Cardiac muscle cell (in vitro differentiated cells and primary cell): ENCODE measurements around the gene SENP8. TPM values are rescaled to one million over a fixed set of nuclear protein-coding genes. Genes with fewer than 3 reads are reported as not detected.

ENCODE experiments used
- DNase-seq, 2 donors: peaks; one replicate each; pipeline versions ENCODE4 v3.0.0 to v3.0.0-alpha.2; 2010 to 2017; ENCODE audit warnings: low read depth in 1 of 2, low spot score in 1 of 2
- H3K27ac ChIP-seq: fragments of 200-600 bp; sonication (generic); 2 replicates; pipeline ENCODE4 v1.5.1; 2016
- H3K27me3 ChIP-seq: fragments of 200-600 bp; sonication (generic); 2 replicates; pipeline ENCODE4 v1.6.0; 2016; ENCODE audit warnings: control low read depth
- H3K36me3 ChIP-seq: fragments of 200-600 bp; sonication (generic); 2 replicates; pipeline ENCODE4 v1.5.1; 2016; ENCODE audit warnings: control low read depth
- H3K4me1 ChIP-seq: fragments of 200-600 bp; sonication (generic); 2 replicates; pipeline ENCODE4 v1.8.1; 2017; ENCODE audit warnings: low read depth, mild to moderate bottlenecking, mixed run types
- H3K4me3 ChIP-seq: fragments of 200-600 bp; sonication (generic); 2 replicates; pipeline ENCODE4 v1.5.1; 2016; ENCODE audit warnings: mild to moderate bottlenecking
- H3K9me3 ChIP-seq: fragments of 200-600 bp; sonication (generic); 2 replicates; pipeline ENCODE4 v1.5.1; 2017; ENCODE audit warnings: low read depth, mild to moderate bottlenecking, control low read depth
- CTCF ChIP-seq: IDR thresholded peaks from 2 replicates; pipeline ENCODE4 v1.5.1; 2012; ENCODE audit warnings: low read depth, mild to moderate bottlenecking, low read length
- polyA plus RNA-seq: library from polyadenylated mRNA; unstranded; fragments of >200 nt; fragmentation: Nextera tagmentation; extraction: Ambion mirVana; gene quantifications from 2 replicates; pipeline ENCODE4 v1.2.1, GENCODE V29; 2016
- total RNA-seq: library from RNA; depleted of rRNA; stranded (reverse); fragments of >200 nt; gene quantifications from 2 replicates; pipeline ENCODE4 v1.2.3, GENCODE V29; 2016

SENP8 gene
- total and polyA plus RNA-seq, 2 experiments from 2014 or later, result 4.6 to 11.0 TPM

DNA sequence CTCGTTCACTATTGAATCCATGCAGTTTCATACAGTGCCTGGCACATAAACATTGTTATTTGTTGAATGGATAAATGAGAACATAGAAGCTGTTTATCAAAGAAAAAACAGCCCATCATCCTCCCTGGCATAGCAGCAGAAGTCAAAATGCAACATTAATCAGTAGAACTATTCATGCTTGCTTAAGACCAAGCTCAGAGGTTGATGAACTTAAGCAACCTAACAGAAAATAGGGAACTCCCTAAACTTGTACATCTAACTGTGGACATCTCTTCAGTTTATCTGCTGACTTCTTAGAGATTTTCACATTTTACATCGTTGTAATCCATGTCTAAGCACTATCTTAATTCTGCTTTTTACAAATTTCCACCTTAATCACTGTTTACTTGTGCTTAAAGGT lies 29.2 kb downstream of the SENP8 start:
- Histone ChIP-seq H3K4me3 (no peak overlapping the region), H3K9me3 (no peaks in the 10 kb centered on the region), H3K4me1 (peaks cover 15% of the 10 kb centered on the region), H3K36me3 (no peaks in the 10 kb centered on the region), H3K27ac (no peak overlapping the region), H3K27me3 (no peaks in the 10 kb centered on the region)
- no peak for TF ChIP-seq CTCF
- DNase-seq, result no peak

DNA sequence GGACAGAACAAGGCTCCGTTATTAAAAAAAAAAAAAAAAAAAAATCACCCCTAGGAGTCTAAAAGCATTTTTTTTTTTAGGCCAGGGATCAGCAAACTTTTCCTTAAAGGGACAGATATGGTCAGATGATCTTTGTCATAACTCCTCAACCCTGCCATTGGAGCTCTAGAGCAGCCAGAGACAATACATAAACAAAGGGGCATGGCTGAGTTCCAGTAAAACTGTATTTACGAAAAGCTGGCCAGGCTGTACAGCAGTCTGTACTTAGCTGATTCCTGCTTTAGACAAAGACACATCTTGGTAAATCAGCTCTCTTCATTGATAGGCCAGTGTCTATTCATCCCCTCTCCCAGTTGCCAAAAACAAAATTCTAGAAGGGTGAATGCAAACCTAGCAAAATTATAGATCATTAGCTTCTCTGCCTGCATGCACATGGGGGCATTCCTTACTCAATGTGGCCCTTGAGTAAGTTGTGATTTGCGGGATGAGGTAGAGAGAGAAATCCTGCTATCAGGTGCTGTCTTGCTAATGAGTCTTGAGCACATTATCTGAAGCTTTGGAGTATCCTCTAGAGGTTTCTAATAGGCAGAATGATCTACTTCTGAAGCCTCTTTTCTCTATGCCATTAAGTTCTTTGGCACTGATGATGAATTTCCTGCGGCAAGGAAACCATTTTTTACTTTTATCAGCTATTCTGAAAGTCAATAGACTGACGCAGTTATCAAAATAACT lies 35.2 kb downstream of the SENP8 start:
- Histone ChIP-seq H3K4me1 (peaks cover 19% of the 10 kb centered on the region), H3K9me3 (no peaks in the 10 kb centered on the region), H3K27me3 (no peaks in the 10 kb centered on the region), H3K36me3 (no peaks in the 10 kb centered on the region), H3K4me3 (no peak overlapping the region), H3K27ac (no peak overlapping the region)
- DNase-seq, result no peak
- no peak for TF ChIP-seq CTCF

DNA sequence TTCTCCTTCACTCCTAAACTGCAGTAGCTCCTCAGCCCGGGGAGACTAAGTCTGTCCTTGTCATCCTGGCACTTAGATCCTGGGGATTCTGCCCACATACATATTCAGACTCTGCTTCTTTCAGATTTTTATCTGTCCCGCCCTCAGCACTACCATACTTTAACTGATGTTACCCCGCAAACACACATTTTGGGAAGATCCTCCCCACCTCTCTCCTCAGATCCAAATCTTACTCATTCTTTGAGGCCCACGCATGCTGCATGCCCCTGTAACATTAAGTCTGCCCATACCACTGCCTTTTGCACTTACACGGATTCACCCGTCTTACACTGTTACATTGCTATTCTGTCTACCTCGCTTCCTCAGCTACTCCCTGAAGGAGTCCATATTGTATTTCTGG lies 36.1 kb downstream of the SENP8 start:
- TF ChIP-seq CTCF, result no peak
- no peak for DNase-seq
- no peaks in the 10 kb centered on the region for H3K9me3 ChIP-seq
- H3K27me3 ChIP-seq, result no peaks in the 10 kb centered on the region
- no peak overlapping the region for H3K4me3 ChIP-seq
- H3K4me1 ChIP-seq, result peaks cover 19% of the 10 kb centered on the region
- no peaks in the 10 kb centered on the region for H3K36me3 ChIP-seq
- no peak overlapping the region for H3K27ac ChIP-seq

- no peaks in the 10 kb centered on the region for H3K36me3 ChIP-seq
- TF ChIP-seq CTCF, result no peak
- H3K27ac ChIP-seq, result peak overlapping the region; percentile 62
- no peaks in the 10 kb centered on the region for H3K27me3 ChIP-seq
- no peaks in the 10 kb centered on the region for H3K9me3 ChIP-seq
- peaks cover 19% of the 10 kb centered on the region for H3K4me1 ChIP-seq
- peak; percentile 48 to 77 for DNase-seq
- H3K4me3 ChIP-seq, result no peak overlapping the region
Observed at GRCh38 chr15:72155003-72155621, 36.9 kb downstream of the SENP8 start.

GRCh38 chr15:72155635-72156616 lies 37.7 kb downstream of the SENP8 start:
- DNase-seq, result peak; percentile 86 to 89
- Histone ChIP-seq H3K9me3 (no peaks in the 10 kb centered on the region), H3K27me3 (no peaks in the 10 kb centered on the region), H3K4me1 (peaks cover 19% of the 10 kb centered on the region), H3K36me3 (no peaks in the 10 kb centered on the region), H3K27ac (peak overlapping the region; percentile 62), H3K4me3 (no peak overlapping the region)
- TF ChIP-seq CTCF, result peak; percentile 95
